Tongue (tissue), 2 donors: ENCODE measurements around the gene CD300A. TPM values are rescaled to one million over a fixed set of nuclear protein-coding genes. Genes with fewer than 3 reads are reported as not detected.

Experiments
- DNase-seq: peaks from one replicate; pipeline ENCODE4 v3.0.0-alpha.2; 2015
- total RNA-seq: library from RNA; depleted of rRNA; stranded (reverse); fragments of >200 nt; gene quantifications from one replicate; pipeline ENCODE4 v1.2.3, GENCODE V29; 2014

Gene CD300A
- total RNA-seq, 1 donor from 2014 or later, result 3.0 TPM

DNA sequence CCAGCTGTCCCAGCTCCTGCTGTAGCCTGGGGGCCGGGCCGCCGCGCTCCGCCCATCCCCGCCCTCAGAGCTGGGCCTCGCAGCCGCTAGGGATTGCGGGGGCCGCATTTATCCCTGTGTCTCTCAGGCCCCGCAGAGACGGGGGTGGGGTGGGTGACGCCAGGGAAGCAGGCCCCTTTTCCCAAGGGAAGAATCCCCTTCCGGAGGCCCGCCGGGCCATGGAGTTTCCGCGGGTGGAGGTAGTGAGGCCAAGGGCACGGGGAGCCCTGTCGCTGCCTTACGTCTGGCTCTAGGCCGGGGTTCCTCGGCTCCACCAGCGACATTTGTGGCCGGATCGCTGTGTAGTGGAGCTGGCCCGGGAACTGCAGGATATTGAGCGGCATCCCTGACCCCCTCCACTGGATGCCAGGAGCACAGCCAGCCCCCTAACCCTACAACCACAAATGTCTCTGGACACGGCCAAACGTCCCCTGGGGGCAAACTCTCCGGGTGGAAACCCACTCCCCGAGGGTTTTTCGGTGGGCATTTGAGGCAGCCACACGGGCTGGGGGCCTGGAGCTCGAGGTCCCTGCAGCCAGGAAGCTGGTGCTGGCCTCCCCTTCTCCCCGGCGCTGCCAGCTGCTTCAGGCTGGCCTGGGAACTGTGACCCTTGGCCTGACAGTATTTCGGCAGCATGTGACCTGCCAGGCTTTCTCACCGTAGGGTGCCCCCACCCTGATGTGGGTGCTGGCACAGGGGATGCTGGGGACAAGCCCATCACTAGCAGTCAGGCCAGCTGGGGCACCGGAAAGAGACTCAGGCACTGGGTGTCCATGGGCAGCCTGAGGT is 12.0 kb upstream of the CD300A start:
- no peak for DNase-seq

DNA sequence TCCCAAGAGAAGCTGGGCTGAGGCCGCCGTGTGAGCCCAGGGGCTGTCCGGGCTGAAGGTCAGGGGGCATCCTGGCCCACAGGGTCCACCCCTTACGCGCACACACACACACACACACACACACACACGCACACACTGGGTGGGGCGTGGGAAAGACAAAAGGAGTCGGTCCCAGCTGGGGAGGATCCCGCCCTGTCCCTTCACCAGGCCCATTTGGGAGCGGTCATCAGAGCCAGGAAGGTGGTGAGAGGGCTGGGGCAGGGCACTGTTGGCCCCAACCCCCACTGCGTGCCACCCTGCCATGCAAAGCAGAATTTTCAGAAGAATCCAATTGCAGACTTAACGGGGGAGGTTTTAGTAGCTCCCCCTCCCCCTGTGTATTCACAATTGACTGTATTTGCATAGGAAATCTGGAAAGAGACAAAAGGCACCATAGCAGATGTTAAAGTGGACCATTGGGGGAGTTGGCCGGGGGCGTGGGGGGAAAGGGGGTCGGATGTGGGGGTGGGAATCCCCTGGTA is 11.3 kb upstream of the CD300A start:
- peak; percentile 45 for DNase-seq

DNA sequence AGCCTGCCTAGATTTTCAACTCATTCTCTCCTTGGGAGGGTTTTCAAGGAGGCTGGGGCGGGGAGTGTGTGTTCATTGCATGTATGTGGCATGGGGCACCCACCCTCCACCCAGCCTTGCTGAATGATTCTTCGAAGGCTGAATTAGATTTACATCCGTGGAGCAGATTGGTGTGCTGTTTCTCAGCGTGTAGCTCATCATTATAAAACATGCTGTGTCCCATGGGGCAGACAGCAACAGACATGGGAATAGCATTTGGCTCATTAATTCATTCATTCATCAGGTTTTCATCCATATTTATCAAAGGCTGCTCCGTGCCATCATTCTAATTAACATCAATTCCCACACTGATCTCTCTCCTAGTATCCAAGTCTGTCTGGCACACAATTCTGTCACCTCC is 10.6 kb upstream of the CD300A start:
- no peak for DNase-seq

DNA sequence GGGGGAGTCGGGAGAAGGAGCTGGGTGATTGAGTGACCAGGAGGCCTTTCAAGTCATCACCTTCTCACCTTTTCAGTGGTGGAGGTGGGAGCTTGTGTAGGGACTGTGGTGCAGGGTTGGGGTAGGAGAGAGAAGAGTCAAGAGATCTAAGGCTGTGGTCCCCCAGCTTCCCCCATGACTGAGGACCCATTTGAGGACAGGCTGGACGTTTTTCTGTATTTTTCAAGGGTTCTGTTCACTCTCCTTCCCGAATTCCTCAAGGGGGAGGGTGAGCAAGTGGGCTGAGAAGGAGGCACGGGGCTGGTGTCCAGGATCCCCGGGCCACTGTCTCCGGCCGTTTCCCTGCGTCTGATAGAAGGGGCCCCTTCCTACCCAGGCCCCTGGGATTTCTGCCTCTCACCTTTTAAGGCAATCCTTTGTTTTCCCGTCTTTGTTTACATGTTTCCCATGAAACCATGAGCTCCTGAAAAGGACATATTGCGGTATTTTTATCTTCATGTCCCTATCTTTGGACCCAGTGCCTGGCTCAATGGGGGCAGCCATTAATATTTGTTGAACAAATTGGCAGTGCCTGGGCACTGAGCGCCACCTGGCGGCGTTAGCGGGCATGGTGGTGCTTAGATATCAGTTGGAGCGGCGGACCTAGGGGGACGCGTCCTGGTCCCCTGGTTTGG is 9.2 kb upstream of the CD300A start:
- peak; percentile 91 for DNase-seq

DNA sequence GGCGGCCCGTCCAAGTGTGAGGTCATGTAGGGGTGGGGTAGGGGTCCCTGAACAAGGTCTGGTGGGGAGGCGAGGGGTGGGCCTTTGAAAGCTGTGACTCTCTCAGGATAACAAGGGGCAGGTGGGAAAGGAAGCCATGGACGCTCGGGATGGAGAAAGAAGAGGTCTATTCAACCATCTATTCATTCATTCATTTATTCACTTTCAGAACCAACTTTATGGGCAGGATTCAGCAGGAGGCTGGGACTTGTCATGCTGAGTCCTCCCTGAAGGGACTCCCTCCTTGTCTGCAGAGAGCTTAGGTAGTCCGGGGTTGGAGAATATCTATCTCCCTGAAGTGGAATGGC is 8.6 kb upstream of the CD300A start:
- DNase-seq, result no peak

DNA sequence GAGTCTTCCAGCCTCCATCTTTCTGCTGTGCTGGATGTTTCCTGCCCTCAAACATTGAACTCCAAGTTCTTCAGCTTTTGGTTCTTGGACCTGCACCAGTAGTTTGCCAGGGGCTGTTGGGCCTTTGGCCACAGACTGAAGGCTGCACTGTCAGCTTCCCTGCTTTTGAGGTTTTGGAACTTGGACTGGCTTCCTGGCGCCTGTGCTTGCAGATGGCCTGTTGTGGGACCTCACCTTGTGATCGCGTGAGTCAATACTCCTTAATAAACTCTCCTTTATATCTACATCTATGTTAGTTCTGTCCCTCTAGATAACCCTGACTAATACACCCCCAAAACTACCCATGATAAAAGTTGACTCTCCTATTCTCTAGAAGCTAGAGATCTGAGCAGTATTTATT is 7.6 kb upstream of the CD300A start:
- DNase-seq, result no peak

DNA sequence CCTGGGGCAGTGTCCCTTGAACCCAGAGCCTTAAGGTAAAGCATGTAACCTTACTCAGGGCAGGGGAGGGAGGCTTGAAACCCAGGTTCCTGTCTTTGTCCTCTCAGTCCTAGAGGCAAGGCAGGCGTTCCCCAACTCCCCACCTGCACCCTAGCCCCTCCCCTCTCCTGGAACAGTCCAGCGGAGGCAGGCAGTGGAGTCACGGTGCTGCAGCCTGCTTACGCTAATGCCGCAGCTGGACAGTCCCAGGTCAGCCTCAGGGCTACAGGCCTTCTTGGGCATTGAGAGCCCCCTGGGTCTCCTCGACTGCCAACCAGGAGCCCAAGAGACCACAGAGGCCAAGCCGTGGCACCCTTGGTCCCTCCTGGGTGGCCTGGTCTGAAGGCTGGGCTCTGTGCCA is 6.8 kb upstream of the CD300A start:
- DNase-seq, result no peak

DNA sequence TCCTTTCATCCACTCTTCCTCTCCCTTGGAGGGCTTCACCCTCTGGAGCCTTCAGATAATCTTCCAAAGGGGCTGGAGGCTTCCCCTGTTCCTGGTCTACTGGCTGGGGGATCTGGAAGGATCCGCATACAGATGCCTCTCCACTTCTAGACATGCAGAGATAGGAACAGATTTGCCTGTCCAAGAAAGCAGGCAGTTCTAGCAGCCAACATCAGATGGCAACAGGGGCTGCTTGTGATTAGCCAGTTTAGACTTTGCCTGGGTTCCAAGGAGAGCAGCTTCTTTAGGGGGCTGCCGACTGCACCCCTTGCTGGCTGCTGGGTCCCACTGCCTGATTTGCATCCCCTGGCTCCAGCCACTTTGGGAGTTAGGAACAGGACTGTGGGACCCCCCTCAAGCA is 6.2 kb upstream of the CD300A start:
- no peak for DNase-seq

DNA sequence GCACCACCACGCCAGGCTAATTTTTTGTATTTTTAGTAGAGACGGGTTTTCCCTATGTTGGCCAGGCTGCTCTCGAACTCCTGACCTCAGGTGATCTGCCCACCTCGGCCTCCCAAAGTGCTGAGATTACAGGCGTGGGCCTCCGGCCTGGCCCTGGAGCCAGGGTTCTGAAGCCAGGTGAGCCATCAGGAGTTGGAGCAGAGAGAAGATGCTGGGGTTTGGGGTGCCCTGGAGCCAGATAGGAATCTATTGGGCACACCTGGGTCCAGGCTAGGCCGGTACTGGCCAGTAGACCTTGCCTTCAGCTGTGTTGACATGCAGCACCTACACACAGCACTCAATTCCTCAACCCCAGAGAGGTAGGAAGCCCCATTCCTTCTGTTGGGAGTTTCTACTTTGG is 5.4 kb upstream of the CD300A start:
- DNase-seq, result no peak

DNA sequence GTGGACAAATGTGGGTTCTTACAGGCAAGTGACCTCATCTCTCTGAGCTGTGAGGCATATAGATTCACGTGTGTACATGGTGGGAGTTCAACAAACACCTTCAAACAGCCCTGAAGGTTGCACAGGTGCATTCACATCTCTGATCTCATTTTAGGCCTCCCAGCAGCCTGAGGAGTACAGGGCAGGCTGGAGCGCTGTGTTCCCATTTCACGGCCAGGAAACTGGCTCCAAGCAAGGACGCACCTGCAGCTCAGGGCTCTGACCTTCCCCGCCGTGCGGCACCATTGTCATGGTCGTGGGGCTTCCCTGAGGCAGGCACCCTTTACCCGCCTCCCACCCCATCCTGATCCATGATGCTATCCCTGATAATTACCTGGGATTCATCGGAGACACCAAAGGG is 4.8 kb upstream of the CD300A start:
- DNase-seq, result no peak

DNA sequence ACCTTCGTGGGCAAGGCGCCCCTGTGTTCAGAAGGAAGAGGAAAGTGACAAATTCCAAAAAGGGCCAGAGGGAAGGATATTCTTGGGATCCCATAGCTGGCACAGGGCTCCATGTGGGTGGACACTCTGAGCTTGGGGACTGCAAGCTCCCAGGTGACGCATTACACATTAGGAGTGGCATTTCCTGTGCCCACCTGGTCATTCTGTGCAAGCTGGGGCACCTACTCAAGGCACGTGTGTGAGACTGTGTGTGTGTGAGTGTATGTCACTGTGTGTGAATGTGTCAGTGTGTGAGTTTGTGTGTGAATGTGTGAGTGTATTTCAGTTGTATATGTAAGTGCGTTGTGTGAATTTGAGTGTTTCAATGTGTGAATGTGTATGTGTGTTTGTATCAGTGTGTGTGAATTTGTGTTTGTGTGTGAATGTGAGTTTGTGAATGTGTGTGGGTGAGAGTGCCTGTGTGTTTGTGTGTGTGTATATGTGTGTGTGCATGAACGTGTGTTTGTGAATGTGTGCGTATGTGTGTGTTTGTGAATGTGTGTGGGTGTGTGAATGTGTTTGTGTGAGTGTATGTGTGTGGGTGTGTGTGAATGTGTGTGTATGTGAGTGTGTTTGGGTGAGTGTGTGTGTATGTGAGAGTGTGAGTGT is 1.6 kb upstream of the CD300A start:
- DNase-seq, result no peak

DNA sequence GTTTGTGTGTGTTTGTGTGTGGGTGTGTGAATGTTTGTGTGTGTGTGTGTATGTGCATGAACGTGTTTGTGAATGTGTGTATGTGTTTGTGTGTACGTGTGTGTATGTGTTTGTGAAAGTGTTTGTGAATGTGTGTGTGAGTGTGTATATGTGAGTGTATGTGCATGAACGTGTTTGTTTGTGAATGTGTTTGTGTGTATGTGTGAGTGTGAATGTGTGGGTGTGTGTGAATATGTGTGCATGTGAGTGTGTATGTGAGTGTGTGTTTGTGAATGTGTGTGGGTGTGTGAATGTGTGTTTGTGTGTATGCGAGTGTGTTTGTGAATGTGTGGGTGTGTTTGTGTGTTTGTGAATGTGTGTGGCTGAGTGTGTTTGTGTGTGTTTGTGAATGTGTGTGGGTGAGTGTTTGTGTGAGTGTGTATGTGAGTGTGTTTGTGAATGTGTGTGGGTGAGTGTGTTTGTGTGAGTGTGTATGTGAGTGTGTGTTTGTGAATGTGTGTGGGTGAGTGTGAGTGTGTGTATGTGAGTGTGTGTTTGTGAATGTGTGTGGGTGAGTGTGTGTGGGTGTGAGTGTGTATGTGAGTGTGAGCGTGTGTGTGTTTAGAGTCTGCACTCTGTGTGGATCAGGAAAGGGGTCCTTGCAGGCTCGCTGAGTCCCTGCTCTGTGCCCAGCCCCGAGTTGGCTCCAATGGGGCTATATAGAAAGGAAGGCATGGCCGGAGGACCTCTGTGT is 890 bp upstream of the CD300A start:
- no peak for DNase-seq

DNA sequence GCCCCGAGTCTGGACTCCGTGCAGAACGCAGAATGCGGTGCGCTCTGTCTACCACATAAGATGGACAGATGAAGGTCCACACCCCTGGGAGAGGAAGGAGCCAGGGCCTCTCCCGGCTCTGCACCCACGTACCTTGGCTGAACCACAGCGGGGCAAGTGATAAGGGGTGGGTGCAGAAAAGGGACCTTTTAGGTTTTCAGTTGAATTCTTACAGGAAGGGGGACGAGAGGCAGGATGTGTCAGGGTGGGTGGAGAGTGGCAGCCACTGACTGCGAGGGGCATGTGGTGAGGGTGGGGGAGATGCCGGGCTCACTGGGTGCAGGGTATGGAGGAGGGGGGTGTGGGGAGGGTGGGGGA is 372 bp downstream of the CD300A start:
- DNase-seq, result no peak

DNA sequence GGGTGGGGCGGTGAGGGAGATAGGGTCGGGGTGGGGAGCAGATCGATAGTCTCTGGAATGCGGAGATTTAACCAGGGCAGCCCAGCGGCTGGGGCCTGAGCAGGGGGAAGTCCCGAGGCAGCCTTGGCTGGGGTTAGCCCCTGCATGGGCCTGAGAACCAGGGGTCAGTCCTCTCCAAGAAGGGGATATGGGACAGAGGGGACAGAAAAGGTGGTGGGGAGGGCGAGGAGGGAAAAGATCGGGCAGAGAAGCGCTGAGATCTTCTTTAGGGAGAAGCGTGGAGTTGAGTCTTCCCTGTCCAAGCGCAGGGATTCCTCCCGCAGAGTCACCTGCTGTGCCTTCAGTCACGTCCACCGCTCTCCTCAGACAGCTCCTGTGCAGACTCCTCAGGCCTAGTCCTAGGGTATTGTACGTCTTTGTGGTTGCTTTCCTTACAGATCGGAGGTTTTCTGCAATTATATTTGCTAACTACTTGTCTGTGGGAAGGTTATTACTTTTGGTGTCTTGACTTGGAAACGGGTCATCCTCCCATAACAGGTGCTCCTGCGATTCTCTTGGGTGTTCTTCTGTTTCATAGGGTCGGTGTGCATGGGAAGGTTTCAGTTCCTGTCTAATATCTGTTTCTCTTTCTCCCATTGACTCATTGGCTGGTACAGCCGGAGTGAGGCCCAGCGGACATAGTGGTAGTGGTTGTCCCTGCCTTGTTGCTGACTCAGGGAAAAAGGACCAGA is 952 bp downstream of the CD300A start:
- DNase-seq, result no peak

DNA sequence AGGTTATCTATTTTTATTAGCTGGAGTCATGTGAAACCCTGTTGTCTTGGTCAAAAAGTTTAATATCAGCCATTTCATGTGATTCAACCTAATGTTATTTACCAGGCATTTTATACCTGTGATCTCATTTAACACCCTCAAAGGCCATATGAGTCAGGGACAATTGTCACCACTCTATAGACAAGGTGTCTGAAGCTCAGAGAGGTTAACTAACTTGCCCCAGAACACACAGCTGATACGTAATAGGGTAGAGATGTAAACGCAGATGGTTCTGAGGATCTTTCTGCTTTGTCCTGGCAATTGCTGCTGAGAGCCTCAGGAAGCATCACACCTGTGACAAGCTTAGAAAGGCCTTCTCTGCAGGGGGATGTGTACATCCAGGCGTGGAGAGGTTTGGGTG is 4.9 kb downstream of the CD300A start:
- no peak for DNase-seq

DNA sequence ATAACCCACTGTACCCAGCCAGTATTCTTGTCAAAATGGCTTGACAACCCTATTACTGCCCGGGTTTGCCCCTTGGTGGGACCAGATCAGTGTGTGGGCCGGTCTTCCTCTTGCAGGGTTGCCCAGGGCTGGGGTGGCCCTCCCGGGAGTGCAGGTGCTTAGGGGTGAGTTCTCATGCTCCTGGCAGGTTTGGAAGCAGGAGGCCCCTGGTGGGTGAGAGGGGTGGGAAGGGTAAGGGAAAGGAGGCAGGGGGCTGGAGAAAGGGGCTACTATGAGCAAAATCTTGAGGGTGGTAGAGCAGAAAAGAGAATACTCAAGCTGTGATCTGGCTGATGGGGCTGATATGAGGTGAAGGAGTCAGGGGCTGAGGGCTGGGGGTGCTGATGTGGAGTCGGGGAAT is 6.5 kb downstream of the CD300A start:
- DNase-seq, result no peak

DNA sequence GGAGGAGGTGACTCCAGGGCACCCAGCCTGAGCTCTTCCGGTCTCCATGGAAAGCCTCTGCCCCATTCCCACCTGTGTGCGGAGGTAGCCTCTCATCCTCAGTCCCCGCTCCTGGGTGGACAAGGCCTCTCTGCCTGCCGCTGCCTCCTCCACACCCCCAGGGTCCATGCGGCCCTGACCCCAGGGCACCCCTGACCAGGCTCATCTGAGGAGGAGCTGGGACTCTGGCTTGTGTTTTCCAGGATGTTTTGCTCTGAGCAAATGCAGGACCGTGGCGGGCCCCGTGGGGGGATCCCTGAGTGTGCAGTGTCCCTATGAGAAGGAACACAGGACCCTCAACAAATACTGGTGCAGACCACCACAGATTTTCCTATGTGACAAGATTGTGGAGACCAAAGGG is 6.9 kb downstream of the CD300A start:
- no peak for DNase-seq

DNA sequence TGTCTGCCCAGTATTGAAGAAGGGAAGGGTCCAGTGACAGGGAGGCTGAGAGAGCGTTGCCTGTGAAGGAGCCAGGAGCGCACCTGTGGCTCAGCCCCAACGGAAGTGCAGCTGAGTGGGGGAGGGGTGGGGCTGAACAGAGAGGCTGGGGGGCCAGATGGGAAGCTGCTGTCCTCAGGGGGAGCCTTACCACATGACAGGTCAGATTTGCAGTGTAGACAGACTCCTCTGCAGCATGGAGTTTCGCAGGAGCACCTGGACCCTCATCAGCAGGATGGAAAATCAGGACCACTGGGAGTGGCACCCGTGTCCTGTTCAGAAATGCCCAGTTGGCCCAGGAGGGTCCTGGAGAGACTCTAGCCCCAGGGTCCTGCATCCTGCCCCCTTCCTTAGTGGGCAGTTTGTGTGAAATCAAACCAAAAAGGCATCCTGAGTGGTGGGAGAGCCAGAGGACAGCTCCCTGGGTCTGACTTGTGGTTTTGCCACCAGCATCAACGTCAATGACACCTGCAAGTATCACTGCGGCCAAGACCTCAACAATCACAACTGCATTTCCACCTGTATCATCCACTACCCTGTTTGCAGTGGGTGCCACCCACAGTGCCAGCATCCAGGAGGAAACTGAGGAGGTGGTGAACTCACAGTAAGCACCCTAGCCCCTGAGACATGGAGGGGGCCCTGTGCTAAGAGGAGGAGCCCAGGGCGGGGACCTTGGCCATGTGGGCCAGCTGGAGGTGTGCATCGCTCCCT is 7.8 kb downstream of the CD300A start:
- DNase-seq, result no peak

DNA sequence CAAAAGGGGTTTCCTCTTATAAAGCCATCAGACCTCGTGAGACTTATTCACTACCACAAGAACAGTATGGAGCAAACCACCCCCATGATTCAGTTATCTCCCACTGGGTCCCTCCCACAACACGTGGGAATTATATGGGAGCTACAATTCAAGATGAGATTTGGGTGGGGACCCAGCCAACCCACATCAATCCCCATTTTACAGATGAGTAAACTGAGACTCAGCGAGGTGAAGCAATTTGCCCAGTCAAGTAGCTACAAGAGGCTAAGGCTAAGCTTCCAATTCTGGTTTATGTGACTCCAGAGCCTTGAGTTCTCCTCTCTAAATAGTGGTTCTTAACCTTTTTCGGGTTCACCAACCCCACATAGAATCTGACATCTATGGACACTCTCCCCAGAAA is 8.8 kb downstream of the CD300A start:
- DNase-seq, result no peak

DNA sequence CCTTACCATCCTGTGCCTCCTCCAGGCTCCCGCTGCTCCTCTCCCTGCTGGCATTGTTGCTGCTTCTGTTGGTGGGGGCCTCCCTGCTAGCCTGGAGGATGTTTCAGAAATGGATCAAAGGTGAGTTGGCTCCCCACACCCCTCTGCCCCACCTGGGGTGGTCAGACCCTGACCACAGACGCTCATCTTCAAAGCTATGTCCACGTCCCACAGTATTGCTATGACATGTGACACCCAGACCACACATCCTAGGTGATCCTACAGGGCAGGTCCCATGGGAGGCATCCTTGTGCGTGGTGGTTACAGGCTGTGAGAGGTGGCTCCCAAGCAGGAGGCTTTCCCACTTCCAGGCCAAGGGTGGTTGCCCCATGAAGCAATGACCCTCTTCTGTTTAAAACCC is 11.0 kb downstream of the CD300A start:
- no peak for DNase-seq

DNA sequence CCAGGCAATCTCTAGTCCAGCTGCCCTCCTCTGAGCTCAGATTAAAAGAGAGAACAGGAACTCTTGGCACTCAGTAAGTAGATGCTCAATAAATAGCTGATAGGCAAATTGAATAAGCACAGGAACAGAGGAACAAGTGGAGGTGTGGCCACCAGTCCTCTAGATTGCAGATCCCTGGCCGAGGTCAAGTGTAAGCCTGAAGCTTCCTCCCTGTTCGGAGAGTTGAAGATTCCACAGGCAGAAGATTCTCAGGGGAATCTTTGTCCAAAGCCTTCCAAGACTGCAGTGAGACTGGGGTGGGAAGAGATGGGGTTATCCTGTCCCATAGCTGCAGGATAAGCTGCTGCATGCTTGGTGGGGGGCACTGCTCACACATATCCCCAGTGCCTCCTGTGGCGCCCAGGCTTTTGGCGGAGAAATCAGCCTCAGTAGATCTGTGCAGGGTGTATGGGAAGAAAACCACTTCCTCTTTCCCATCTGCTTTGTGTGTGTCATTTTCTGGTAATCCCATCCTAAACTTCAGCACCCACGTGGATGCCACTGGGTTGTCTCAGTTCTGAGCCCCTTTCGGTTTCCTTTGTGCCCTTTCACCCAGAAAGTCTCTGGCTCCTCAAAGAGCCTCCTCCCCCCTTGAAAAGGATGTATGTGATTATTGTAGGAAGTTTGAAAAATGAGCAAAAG is 12.1 kb downstream of the CD300A start:
- DNase-seq, result no peak
